NCI-H1105 treated with DMSO at 0.1 percent for 48 hours (cell line): Measurements from ENCODE around the gene FGD2.

Experiments used
- DNase-seq: peaks from one replicate; lab custom pipeline; 2025; lab: John Stamatoyannopoulos, UW

FGD2 gene

GRCh38 chr6:37005061-37005810 lies at the start of gene FGD2:
Gene FGD2 (plus strand): TSS chr6:37005655. CDS start chr6:37005818, 163 bp downstream.
- DNase-seq, result no peak

- no peak for DNase-seq
Observed at GRCh38 chr6:36955671-36956445, 49.6 kb upstream of the FGD2 start.

- DNase-seq, result no peak
Observed at GRCh38 chr6:36956446-36956820, 49.0 kb upstream of the FGD2 start.

GRCh38 chr6:36957773-36958271 lies 47.6 kb upstream of the FGD2 start:
- no peak for DNase-seq

- DNase-seq, result no peak
Observed at GRCh38 chr6:36958775-36959554, 46.5 kb upstream of the FGD2 start.

- no peak for DNase-seq
Observed at GRCh38 chr6:36959555-36960250, 45.8 kb upstream of the FGD2 start.

GRCh38 chr6:36961441-36962435 lies 43.7 kb upstream of the FGD2 start:
- DNase-seq, result no peak

- DNase-seq, result no peak
Observed at GRCh38 chr6:36962874-36963273, 42.6 kb upstream of the FGD2 start.

GRCh38 chr6:36963451-36964290 lies 41.8 kb upstream of the FGD2 start:
- peak; percentile 70 for DNase-seq

GRCh38 chr6:36964349-36964748 lies 41.1 kb upstream of the FGD2 start:
- no peak for DNase-seq

- DNase-seq, result no peak
Observed at GRCh38 chr6:36964908-36965307, 40.5 kb upstream of the FGD2 start.

- DNase-seq, result no peak
Observed at GRCh38 chr6:36967301-36967700, 38.2 kb upstream of the FGD2 start.

- no peak for DNase-seq
Observed at GRCh38 chr6:36967757-36968156, 37.7 kb upstream of the FGD2 start.

GRCh38 chr6:36968266-36968977 lies 37.0 kb upstream of the FGD2 start:
- DNase-seq, result peak; percentile 59

- no peak for DNase-seq
Observed at GRCh38 chr6:36969240-36969691, 36.2 kb upstream of the FGD2 start.

- no peak for DNase-seq
Observed at GRCh38 chr6:36969988-36970891, 35.2 kb upstream of the FGD2 start.

- no peak for DNase-seq
Observed at GRCh38 chr6:36970892-36971842, 34.3 kb upstream of the FGD2 start.
